Epithelial cell of proximal tubule (primary cell): ENCODE data around the gene PTPRG. TPM values are rescaled to one million over a fixed set of nuclear protein-coding genes. Genes with fewer than 3 reads are reported as not detected.

ENCODE experiments used
- DNase-seq: peaks from one replicate; pipeline ENCODE4 v3.0.0-alpha.2; 2011; ENCODE audit warnings: low read depth
- H3K4me3 ChIP-seq: 2 replicates; pipeline ENCODE4 v1.5.1; 2011; ENCODE audit warnings: low read depth, mild to moderate bottlenecking, low read length
- total RNA-seq: library from RNA; depleted of rRNA; stranded (reverse); fragments of >200 nt; gene quantifications from 2 replicates; pipeline ENCODE4 v1.2.3, GENCODE V29; 2015
- TF ChIP-seq, protein P1 (sequence below): conservative IDR thresholded peaks from 2 replicates; pipeline ENCODE4 v1.5.1; 2012; ENCODE audit warnings: low read depth, mild to moderate bottlenecking, low read length

The PTPRG gene
- total RNA-seq, 1 donor from 2014 or later = 13.5 TPM

DNA sequence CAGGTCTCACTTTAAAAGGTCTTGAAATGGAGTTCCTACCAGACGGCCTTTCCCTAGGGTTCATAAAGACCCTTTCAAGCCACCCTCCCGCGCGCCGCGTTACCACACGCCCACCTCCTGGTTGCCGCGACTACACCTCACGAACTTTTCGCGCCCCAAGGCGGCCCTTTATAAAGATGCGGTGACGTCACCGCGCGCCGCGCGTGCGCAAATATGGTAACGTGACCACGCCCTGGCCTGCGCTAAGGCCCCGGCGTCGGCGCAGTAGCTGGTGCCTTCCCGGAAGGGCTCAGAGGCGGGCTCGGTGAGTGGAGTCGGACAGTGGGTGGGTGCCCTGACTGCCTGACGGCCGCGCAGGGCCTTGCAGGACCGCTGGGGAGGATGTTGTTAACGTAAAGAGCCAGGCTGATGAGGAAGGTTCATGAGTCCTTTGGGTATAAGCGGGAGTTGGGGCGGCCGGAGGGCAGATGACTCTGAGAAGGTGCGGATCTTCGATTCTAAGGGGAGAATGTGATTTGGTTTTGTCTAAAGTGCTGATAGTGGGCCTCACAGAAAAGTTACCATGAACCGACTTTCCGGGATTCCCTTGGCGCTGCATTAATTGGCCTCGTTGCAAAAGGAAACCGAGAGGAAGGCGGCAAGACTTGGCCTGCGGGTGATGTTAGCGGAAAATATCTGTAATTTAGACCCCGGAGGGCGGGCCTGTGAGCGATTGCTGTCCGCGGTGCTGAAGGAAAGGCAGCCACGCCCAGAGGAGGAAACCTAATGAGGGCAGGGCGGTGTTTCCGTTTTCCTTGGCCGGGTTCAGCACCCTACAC is 757.6 kb downstream of the PTPRG start:
- TF ChIP-seq, protein P1, sequence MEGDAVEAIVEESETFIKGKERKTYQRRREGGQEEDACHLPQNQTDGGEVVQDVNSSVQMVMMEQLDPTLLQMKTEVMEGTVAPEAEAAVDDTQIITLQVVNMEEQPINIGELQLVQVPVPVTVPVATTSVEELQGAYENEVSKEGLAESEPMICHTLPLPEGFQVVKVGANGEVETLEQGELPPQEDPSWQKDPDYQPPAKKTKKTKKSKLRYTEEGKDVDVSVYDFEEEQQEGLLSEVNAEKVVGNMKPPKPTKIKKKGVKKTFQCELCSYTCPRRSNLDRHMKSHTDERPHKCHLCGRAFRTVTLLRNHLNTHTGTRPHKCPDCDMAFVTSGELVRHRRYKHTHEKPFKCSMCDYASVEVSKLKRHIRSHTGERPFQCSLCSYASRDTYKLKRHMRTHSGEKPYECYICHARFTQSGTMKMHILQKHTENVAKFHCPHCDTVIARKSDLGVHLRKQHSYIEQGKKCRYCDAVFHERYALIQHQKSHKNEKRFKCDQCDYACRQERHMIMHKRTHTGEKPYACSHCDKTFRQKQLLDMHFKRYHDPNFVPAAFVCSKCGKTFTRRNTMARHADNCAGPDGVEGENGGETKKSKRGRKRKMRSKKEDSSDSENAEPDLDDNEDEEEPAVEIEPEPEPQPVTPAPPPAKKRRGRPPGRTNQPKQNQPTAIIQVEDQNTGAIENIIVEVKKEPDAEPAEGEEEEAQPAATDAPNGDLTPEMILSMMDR = no peak
- peak overlapping the region; percentile 95 for H3K4me3 ChIP-seq
- peak; percentile 20 for DNase-seq

DNA sequence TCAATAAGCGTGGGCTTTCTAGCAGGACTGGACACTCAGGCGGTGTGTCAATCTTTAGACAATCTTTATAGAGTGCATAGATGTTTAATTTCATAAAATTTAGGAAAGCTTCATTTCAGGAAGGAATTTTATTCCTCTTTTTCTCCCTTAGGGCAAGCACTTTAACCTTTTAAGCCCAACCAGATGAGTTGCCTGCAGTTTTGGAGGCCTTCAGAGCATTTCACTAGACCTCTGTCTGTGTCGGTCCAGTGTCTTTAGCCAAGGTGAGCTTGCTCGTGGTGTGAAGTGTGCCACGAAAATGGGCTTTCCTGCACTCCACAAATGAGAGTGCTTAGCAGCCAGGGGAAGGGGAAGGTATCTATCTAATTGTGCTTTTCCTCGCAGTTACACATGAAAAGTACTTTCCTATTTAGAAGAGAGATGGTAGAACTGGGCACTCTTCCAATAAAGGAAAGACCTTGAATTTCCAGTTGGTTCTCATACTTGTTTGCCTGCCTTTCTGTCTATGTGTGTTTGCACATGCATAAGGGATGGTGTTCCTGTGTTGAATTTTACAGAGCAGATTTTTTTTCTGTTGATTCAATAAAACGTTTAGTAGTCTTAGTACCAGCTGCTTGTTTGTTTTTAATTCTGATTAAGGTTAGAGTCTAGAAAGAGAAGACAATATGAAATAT is 758.3 kb downstream of the PTPRG start:
- H3K4me3 ChIP-seq = peak overlapping the region; percentile 95
- TF ChIP-seq, protein P1 = no peak
- no peak for DNase-seq

DNA sequence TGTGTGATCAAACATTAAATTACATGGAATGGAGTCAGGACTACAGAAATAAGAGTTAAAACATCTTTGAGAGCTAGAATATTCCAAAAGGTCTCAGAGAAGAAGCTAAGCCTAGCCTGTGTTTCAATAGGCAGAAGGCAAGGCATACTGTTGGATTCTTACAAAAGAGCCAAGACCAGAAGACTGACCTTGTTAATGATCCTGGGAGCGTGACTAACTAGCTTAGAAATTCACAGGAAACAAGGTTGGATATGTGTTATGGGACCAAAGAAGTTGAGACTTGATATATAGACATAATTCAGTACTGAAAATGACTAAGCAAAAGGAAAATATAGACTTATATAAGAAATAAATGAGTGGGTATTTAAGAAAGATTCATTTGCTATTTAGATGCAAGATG is 761.9 kb downstream of the PTPRG start:
- DNase-seq = peak; percentile 47
- H3K4me3 ChIP-seq = no peak overlapping the region
- TF ChIP-seq, protein P1 = no peak

DNA sequence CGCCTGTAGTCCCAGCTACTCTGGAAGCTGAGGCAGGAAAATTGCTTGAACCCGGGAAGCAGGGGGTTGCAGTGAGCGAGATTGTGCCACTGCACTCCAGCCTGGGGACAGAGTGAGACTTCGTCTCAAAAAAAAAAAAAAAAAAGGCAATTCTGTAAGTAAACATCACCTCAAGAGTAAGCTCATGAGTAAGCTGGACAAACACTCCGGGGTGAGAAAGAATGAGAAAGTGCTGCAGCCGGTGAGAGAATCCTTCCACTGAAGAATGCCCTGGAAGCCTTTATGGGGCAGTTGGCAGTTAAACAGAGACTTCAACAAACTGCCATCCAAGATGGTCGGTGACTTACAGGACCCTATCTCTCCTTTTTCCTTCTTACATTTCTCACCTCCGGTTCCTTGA is 764.5 kb downstream of the PTPRG start:
- no peak overlapping the region for H3K4me3 ChIP-seq

DNA sequence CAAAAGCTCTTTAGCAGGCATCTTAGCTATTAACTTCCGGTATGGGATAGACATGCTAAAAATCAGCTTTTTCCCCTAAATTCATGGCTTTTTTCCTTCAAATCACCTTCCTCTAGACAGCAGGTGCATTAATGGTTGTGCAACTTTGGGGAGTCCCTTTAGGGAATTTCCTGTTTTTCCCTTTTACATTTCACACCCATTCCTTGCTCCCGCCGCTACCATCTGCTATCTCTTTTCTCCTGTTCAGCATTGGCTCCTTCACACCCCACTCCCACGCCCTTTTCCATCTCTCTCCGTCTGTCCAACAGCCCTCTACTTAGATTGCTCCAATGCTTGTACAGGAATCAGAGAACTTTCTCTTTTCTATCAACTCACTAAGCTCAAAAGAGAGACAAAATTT is 768.6 kb downstream of the PTPRG start:
- DNase-seq = no peak
- H3K4me3 ChIP-seq = no peak overlapping the region
- TF ChIP-seq, protein P1 = no peak

More for the DNA sequence above, 764.5 kb downstream of the PTPRG start:
- TF ChIP-seq, protein P1 = no peak
- no peak for DNase-seq

DNA sequence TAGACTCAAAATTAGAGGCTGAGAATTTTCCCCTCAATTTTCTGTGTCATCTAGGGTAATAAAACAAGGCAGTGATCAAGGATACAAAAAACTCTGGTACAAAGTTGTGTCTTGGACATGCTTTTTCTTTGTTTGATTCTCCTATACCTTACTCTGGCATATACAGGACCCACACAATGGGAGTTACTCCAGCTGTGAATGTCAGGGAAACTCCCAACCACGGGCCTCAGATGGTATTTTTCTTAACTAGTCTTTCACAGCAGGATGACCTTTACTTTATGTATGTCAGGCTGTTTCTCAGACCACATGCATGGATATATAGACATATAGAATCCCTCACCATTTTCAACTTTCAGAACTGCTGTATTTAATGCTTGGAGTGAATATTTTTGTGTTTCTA is 770.6 kb downstream of the PTPRG start:
- H3K4me3 ChIP-seq = no peak overlapping the region
- TF ChIP-seq, protein P1 = no peak
- DNase-seq = no peak
